Parathyroid adenoma (tissue), 2 donors: ENCODE data around the gene C12orf50.

Experiments
- H2AFZ ChIP-seq: fragments of 300-600 bp; sonication (generic); one replicate; pipeline ENCODE4 v1.7.0; 2017; ENCODE audit warnings: antibody characterized with exemption, mild to moderate bottlenecking
- H3K27ac ChIP-seq: fragments of 300-600 bp; sonication (generic); one replicate; pipeline ENCODE4 v1.7.0; 2017
- H3K27me3 ChIP-seq: fragments of 300-600 bp; sonication (generic); one replicate; pipeline ENCODE4 v1.7.0; 2017; ENCODE audit warnings: low read length; ENCODE audit not compliant: control insufficient read depth, insufficient read depth
- H3K36me3 ChIP-seq: fragments of 300-600 bp; sonication (generic); one replicate; pipeline ENCODE4 v1.7.0; 2017; ENCODE audit warnings: low read length; ENCODE audit not compliant: control insufficient read depth, insufficient read depth
- H3K4me1 ChIP-seq: fragments of 300-600 bp; sonication (generic); one replicate; pipeline ENCODE4 v1.7.0; 2017; ENCODE audit warnings: control low read depth
- H3K4me2 ChIP-seq: fragments of 300-600 bp; sonication (generic); one replicate; pipeline ENCODE4 v1.7.0; 2017; ENCODE audit warnings: low read length
- H3K4me3 ChIP-seq: fragments of 300-600 bp; sonication (generic); one replicate; pipeline ENCODE4 v1.7.0; 2017; ENCODE audit warnings: low read depth, low read length
- H3K79me2 ChIP-seq: fragments of 300-600 bp; sonication (generic); one replicate; pipeline ENCODE4 v1.7.0; 2017; ENCODE audit warnings: control low read depth
- H3K9ac ChIP-seq: fragments of 300-600 bp; sonication (generic); one replicate; pipeline ENCODE4 v1.7.0; 2017; ENCODE audit warnings: mild to moderate bottlenecking
- H3K9me3 ChIP-seq: fragments of 300-600 bp; sonication (generic); one replicate; pipeline ENCODE4 v1.7.0; 2017; ENCODE audit warnings: low read length; ENCODE audit not compliant: control insufficient read depth
- TF ChIP-seq, protein P1 (sequence below): fragments of 300-600 bp; sonication (generic); IDR thresholded peaks from one replicate; pipeline ENCODE4 v1.7.0; 2017; ENCODE audit warnings: antibody characterized with exemption, mild to moderate bottlenecking
- donor health status: primary hyperparathyroidism.

The C12orf50 gene

GRCh38 chr12:88017964-88018363 is 11.2 kb downstream of the C12orf50 start:
- no peaks in the 10 kb centered on the region for H3K9me3 ChIP-seq
- H3K36me3 ChIP-seq: no peaks in the 10 kb centered on the region
- TF ChIP-seq, protein P1, sequence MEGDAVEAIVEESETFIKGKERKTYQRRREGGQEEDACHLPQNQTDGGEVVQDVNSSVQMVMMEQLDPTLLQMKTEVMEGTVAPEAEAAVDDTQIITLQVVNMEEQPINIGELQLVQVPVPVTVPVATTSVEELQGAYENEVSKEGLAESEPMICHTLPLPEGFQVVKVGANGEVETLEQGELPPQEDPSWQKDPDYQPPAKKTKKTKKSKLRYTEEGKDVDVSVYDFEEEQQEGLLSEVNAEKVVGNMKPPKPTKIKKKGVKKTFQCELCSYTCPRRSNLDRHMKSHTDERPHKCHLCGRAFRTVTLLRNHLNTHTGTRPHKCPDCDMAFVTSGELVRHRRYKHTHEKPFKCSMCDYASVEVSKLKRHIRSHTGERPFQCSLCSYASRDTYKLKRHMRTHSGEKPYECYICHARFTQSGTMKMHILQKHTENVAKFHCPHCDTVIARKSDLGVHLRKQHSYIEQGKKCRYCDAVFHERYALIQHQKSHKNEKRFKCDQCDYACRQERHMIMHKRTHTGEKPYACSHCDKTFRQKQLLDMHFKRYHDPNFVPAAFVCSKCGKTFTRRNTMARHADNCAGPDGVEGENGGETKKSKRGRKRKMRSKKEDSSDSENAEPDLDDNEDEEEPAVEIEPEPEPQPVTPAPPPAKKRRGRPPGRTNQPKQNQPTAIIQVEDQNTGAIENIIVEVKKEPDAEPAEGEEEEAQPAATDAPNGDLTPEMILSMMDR: no peak

GRCh38 chr12:88015825-88016224 is 13.4 kb downstream of the C12orf50 start:
- Histone ChIP-seq H3K9me3 (no peaks in the 10 kb centered on the region), H3K4me1 (no peaks in the 10 kb centered on the region), H3K79me2 (no peaks in the 10 kb centered on the region), H2AFZ (no peak overlapping the region), H3K4me3 (no peak overlapping the region), H3K4me2 (no peak overlapping the region), H3K27ac (no peak overlapping the region), H3K36me3 (no peaks in the 10 kb centered on the region), H3K27me3 (no peaks in the 10 kb centered on the region), H3K9ac (no peak overlapping the region)
- TF ChIP-seq, protein P1: no peak

More at GRCh38 chr12:88017964-88018363, 11.2 kb downstream of the C12orf50 start:
- Histone ChIP-seq H2AFZ (no peak overlapping the region), H3K4me1 (no peaks in the 10 kb centered on the region), H3K79me2 (no peaks in the 10 kb centered on the region), H3K27me3 (no peaks in the 10 kb centered on the region), H3K4me3 (no peak overlapping the region), H3K27ac (no peak overlapping the region), H3K9ac (no peak overlapping the region), H3K4me2 (no peak overlapping the region)

DNA sequence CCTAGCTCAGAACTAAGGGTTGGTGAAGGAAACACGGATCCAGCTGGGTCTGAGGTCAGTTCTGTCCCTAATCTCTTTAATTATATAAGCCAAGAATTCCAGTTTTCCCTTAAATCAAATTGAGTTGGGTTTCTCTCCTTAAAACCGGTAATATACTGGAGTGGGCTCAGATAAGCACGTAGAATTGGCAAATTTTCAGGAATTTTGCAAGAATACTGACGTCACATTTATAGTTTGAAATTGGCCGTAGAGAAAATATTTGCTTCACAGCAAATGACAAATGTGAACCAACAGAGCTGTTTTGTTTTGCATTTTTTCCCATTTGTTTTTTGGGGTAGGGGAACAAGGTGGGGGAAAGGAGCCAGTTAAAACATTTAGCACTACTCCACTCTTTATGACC is 17.4 kb downstream of the C12orf50 start:
- Histone ChIP-seq H3K4me3 (no peak overlapping the region), H3K9ac (no peak overlapping the region), H3K27me3 (no peaks in the 10 kb centered on the region), H3K27ac (no peak overlapping the region), H3K4me1 (no peaks in the 10 kb centered on the region), H3K79me2 (no peaks in the 10 kb centered on the region), H3K9me3 (no peaks in the 10 kb centered on the region), H2AFZ (no peak overlapping the region), H3K4me2 (no peak overlapping the region), H3K36me3 (no peaks in the 10 kb centered on the region)
- TF ChIP-seq, protein P1: no peak

GRCh38 chr12:88006351-88006750 is 22.9 kb downstream of the C12orf50 start:
- Histone ChIP-seq H3K9ac (no peak overlapping the region), H3K79me2 (no peaks in the 10 kb centered on the region), H3K36me3 (no peaks in the 10 kb centered on the region), H3K9me3 (no peaks in the 10 kb centered on the region), H3K27me3 (no peaks in the 10 kb centered on the region), H2AFZ (no peak overlapping the region), H3K4me2 (no peak overlapping the region), H3K4me1 (no peaks in the 10 kb centered on the region), H3K4me3 (no peak overlapping the region), H3K27ac (no peak overlapping the region)
- TF ChIP-seq, protein P1: no peak

DNA sequence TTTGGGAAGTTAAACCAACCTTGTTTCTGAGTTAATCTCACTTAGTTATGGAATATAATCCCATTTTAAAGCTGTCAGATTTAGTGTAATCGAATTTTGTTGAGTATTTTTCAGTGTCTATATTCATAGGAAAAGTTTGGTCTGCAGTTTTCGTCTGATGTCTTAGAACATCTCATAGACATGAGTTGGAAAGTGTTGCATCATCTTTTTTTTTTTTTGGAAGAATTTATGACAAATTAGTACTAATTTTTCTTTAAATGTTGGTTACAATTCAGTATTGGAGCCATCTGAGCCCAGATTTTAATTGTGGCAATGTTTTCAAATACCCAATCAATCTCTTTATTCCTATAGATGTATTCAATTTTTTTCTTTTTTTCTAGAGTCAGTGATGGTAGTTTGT is 27.9 kb downstream of the C12orf50 start:
- TF ChIP-seq, protein P1: no peak
- Histone ChIP-seq H3K9me3 (no peaks in the 10 kb centered on the region), H3K4me2 (no peak overlapping the region), H3K27ac (no peak overlapping the region), H3K27me3 (no peaks in the 10 kb centered on the region), H3K79me2 (no peaks in the 10 kb centered on the region), H3K4me3 (no peak overlapping the region), H3K36me3 (no peaks in the 10 kb centered on the region), H3K4me1 (no peaks in the 10 kb centered on the region), H3K9ac (no peak overlapping the region), H2AFZ (no peak overlapping the region)
